Chondrocyte (in vitro differentiated cells): ENCODE results near the gene EYS. TPM values are rescaled to one million over a fixed set of nuclear protein-coding genes. Genes with fewer than 3 reads are reported as not detected.

Experiments
- DNase-seq: peaks from one replicate; pipeline ENCODE4 v3.0.0; 2021; ENCODE audit warnings: mixed read lengths, low spot score
- H3K27ac Mint-ChIP-seq: one replicate; pipeline ENCODE4 v1.8.0; 2021; ENCODE audit warnings: mild to moderate bottlenecking, moderate library complexity, mixed read lengths; ENCODE audit not compliant: unreplicated experiment
- H3K27me3 Mint-ChIP-seq: 2 replicates; pipeline ENCODE4 v1.8.0; 2021; ENCODE audit warnings: low read depth, mixed read lengths
- H3K36me3 Mint-ChIP-seq: 2 replicates; pipeline ENCODE4 v1.8.0; 2021; ENCODE audit warnings: low read depth, mixed read lengths
- H3K4me1 Mint-ChIP-seq: 2 replicates; pipeline ENCODE4 v1.8.0; 2021; ENCODE audit warnings: low read depth, mild to moderate bottlenecking, mixed read lengths
- H3K4me3 Mint-ChIP-seq: one replicate; pipeline ENCODE4 v1.8.0; 2021; ENCODE audit warnings: mild to moderate bottlenecking, moderate library complexity, mixed read lengths; ENCODE audit not compliant: unreplicated experiment
- H3K9me3 Mint-ChIP-seq: 2 replicates; pipeline ENCODE4 v1.8.0; 2021; ENCODE audit warnings: low read depth, mixed read lengths
- total RNA-seq: library from RNA; stranded (reverse); gene quantifications from 3 replicates; pipeline ENCODE4 v1.2.1, GENCODE V29; 2021
- TF ChIP-seq, protein P1 (sequence below): fragments of 200-600 bp; sonication (generic); IDR thresholded peaks from 2 replicates; pipeline ENCODE4 v1.5.0; 2021; ENCODE audit warnings: antibody characterized with exemption, mild to moderate bottlenecking, moderate library complexity

Gene EYS
- total RNA-seq, 1 donor from 2014 or later: not detected

DNA sequence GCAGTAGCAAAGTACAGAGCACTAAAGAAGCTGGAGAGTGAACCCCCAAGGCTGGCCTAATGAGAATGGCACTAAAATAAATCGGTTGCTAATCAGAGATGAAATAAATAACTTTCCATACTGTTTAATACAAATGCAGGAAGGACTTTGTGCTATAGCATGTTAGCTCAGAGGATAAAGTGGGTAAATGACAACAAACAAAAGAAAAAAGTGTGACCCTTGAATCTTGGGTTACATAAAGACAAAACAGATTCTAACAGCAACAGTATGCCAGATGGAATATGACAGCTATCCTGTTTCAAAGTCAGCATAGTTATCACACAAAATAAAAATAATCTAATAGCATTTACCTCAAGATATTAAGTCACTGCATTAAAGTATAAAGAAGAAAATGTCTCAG lies 1448.7 kb downstream of the EYS start:
- Mint-ChIP-seq H3K27me3 (no peaks in the 10 kb centered on the region), H3K4me3 (no peak overlapping the region)

DNA sequence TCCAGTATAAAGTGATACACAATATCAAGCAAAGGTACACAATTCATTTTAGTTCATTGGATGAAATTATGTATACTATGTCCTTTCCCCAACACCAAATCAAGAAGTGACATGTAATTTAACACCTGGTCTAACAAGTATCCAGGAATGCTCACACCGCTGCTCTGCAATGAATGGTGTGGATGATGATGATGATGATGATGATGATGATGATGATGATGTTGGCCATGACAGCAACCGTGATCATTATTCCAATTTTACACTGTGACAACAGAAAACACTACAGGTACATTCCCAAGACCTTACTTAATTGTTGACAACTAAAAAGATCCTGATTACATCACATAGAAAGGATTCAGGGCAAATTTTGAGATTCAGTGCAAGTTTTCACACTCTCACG lies 1449.4 kb downstream of the EYS start:
- no peak for DNase-seq
- Mint-ChIP-seq H3K4me3 (no peak overlapping the region), H3K9me3 (no peaks in the 10 kb centered on the region), H3K27ac (no peak overlapping the region), H3K4me1 (peaks cover 3% of the 10 kb centered on the region), H3K36me3 (no peaks in the 10 kb centered on the region), H3K27me3 (no peaks in the 10 kb centered on the region)
- TF ChIP-seq, protein P1, sequence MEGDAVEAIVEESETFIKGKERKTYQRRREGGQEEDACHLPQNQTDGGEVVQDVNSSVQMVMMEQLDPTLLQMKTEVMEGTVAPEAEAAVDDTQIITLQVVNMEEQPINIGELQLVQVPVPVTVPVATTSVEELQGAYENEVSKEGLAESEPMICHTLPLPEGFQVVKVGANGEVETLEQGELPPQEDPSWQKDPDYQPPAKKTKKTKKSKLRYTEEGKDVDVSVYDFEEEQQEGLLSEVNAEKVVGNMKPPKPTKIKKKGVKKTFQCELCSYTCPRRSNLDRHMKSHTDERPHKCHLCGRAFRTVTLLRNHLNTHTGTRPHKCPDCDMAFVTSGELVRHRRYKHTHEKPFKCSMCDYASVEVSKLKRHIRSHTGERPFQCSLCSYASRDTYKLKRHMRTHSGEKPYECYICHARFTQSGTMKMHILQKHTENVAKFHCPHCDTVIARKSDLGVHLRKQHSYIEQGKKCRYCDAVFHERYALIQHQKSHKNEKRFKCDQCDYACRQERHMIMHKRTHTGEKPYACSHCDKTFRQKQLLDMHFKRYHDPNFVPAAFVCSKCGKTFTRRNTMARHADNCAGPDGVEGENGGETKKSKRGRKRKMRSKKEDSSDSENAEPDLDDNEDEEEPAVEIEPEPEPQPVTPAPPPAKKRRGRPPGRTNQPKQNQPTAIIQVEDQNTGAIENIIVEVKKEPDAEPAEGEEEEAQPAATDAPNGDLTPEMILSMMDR: no peak

More for the DNA sequence above, 1448.7 kb downstream of the EYS start:
- Mint-ChIP-seq H3K9me3 (no peaks in the 10 kb centered on the region), H3K4me1 (peaks cover 5% of the 10 kb centered on the region), H3K36me3 (no peaks in the 10 kb centered on the region), H3K27ac (no peak overlapping the region)
- DNase-seq: no peak
- TF ChIP-seq, protein P1: no peak

DNA sequence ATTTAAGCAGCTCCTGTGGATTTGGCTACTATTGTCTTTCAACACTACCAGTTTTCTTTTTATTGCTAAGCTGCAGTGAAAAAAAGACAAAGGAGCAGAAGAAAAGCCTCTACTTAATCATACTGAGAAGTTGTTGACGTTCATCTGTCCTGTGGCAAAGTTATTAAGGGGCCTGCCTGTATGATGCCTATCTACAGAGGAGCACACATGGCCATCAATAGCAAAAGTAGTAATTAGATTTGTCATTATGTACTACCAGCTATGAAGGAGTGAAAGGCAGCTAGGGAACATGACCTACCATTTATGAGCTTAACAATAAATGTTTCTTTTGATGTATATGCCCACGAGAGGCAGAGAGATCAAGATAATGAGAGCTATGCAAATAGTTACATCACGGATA lies 1450.5 kb downstream of the EYS start:
- no peak overlapping the region for H3K4me3 Mint-ChIP-seq
- H3K27me3 Mint-ChIP-seq: peaks cover 3% of the 10 kb centered on the region
- DNase-seq: no peak
- no peak overlapping the region for H3K27ac Mint-ChIP-seq
- no peaks in the 10 kb centered on the region for H3K4me1 Mint-ChIP-seq
- H3K36me3 Mint-ChIP-seq: no peaks in the 10 kb centered on the region
- H3K9me3 Mint-ChIP-seq: no peaks in the 10 kb centered on the region
- TF ChIP-seq, protein P1: no peak

DNA sequence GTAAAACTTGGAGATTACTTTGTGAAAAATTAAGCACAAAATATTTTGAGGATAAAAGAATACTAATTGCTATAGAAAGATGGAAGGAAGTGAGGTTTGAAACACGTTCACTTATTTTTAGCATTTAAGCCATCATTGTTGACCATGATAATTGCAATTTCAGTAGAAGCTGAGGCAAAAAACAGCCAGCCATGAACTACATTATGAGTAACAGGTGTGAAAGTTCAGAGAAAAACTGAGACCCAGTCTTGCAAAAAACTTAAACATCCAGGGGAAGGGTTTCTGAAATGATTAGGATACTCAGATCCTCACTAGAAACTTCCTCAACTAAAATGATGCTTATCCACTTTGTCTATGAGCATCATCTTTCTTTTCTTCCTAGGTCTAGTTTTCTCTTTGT lies 1452.0 kb downstream of the EYS start:
- H3K27ac Mint-ChIP-seq: no peak overlapping the region
- H3K36me3 Mint-ChIP-seq: no peaks in the 10 kb centered on the region
- TF ChIP-seq, protein P1: no peak
- H3K9me3 Mint-ChIP-seq: no peaks in the 10 kb centered on the region
- H3K4me3 Mint-ChIP-seq: no peak overlapping the region
- peaks cover 6% of the 10 kb centered on the region for H3K27me3 Mint-ChIP-seq
- no peak for DNase-seq
- no peaks in the 10 kb centered on the region for H3K4me1 Mint-ChIP-seq

DNA sequence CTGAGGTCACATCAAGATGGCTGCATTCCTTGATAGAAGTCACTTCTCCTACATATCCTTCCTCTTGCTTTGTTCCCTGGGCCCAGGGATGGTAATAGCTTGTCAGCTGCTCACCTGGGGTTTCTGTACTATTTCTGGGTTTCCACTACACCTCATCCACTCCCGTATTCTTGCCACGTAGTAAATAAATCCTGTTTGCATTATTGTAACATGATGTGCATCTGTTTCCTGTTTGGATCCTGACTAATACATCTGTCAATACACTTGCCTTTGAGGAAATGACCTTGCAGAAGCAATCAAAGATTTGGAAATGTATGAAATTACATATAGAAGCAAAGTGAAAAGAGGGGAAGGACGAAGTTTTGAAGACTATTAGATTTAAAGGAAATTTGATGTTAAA lies 1452.5 kb downstream of the EYS start:
- H3K27ac Mint-ChIP-seq: no peak overlapping the region
- no peak overlapping the region for H3K4me3 Mint-ChIP-seq
- no peak for DNase-seq
- TF ChIP-seq, protein P1: no peak
- no peaks in the 10 kb centered on the region for H3K36me3 Mint-ChIP-seq
- peaks cover 6% of the 10 kb centered on the region for H3K27me3 Mint-ChIP-seq
- no peaks in the 10 kb centered on the region for H3K9me3 Mint-ChIP-seq
- no peaks in the 10 kb centered on the region for H3K4me1 Mint-ChIP-seq
